GM18909 (cell line): ENCODE data around the gene FAM24B.
"Not testable (repeated sequence)": the region's sequence is repeated elsewhere in the genome, so short reads cannot be mapped to it uniquely, and the experiment has no call there.

Experiments used
- ATAC-seq: cut with Tn5 transposase; IDR thresholded peaks from one replicate; pipeline ENCODE4 v1.9.1; 2021; ENCODE audit warnings: mild to moderate bottlenecking; ENCODE audit not compliant: unreplicated experiment, poor library complexity

The FAM24B gene

GRCh38 chr10:122879339-122880273 is at the start of gene FAM24B:
FAM24B (minus strand) TSS chr10:122879581; CDS start chr10:122850515, 29,066 bp downstream.
- ATAC-seq, result peak; percentile 80

GRCh38 chr10:122915700-122916099 is 36.3 kb upstream of the FAM24B start:
- no peak for ATAC-seq

- ATAC-seq, result no peak
Observed at GRCh38 chr10:122911889-122912484, 32.6 kb upstream of the FAM24B start.

GRCh38 chr10:122910310-122910709 is 30.9 kb upstream of the FAM24B start, which contains the start of gene FAM24A:
FAM24A (plus strand) TSS chr10:122910610; CDS start chr10:122911635, 1,025 bp downstream.
- no peak for ATAC-seq

GRCh38 chr10:122903861-122904260 is 24.5 kb upstream of the FAM24B start:
- not testable (repeated sequence) for ATAC-seq

GRCh38 chr10:122894261-122894944 is 15.0 kb upstream of the FAM24B start:
- no peak for ATAC-seq

- no peak for ATAC-seq
Observed at GRCh38 chr10:122884166-122884565, 4.8 kb upstream of the FAM24B start.

GRCh38 chr10:122882766-122883165 is 3.4 kb upstream of the FAM24B start:
- no peak for ATAC-seq

- peak; percentile 8 for ATAC-seq
Observed at GRCh38 chr10:122878799-122879338, 512 bp downstream of the FAM24B start.

- no peak for ATAC-seq
Observed at GRCh38 chr10:122877264-122877663, 2.1 kb downstream of the FAM24B start.

GRCh38 chr10:122876467-122876855 is 2.9 kb downstream of the FAM24B start:
- no peak for ATAC-seq

GRCh38 chr10:122875843-122876466 is 3.4 kb downstream of the FAM24B start:
- ATAC-seq, result no peak

- ATAC-seq, result not testable (repeated sequence)
Observed at GRCh38 chr10:122871947-122872346, 7.4 kb downstream of the FAM24B start.

- not testable (repeated sequence) for ATAC-seq
Observed at GRCh38 chr10:122868768-122869167, 10.6 kb downstream of the FAM24B start.

- ATAC-seq, result not testable (repeated sequence)
Observed at GRCh38 chr10:122866757-122867482, 12.5 kb downstream of the FAM24B start.

GRCh38 chr10:122864901-122865300 is 14.5 kb downstream of the FAM24B start:
- no peak for ATAC-seq

GRCh38 chr10:122864194-122864592 is 15.2 kb downstream of the FAM24B start:
- no peak for ATAC-seq

- ATAC-seq, result no peak
Observed at GRCh38 chr10:122863216-122864193, 15.9 kb downstream of the FAM24B start.
